IMR-90 (cell line): ENCODE results near the gene POU2F1. TPM values are rescaled to one million over a fixed set of nuclear protein-coding genes. Genes with fewer than 3 reads are reported as not detected.

ENCODE experiments used
- ATAC-seq: fragments of 200-7000 bp; cut with Tn5 transposase; 2 replicates; pipeline ENCODE4 v1.9.1; 2020; ENCODE audit warnings: low read depth, mild to moderate bottlenecking, moderate library complexity
- BruUV-seq: library from RNA; stranded (reverse); fragments of 400-500 nt; replicated peaks from 2 replicates; lab custom pipeline; 2021; lab: Mats Ljungman, UMichigan
- CTCF ChIA-PET: fragments of 300-600 bp; formaldehyde crosslinking; extraction: SDS; loops from one replicate; lab custom pipeline; 2021; ENCODE audit warnings: antibody characterized with exemption; lab: Yijun Ruan, JAX
- POLR2A ChIA-PET: fragments of 300-600 bp; sonication (Branson Sonifier 250); formaldehyde crosslinking; loops from one replicate; lab custom pipeline; 2022; ENCODE audit warnings: antibody characterized with exemption; ENCODE audit not compliant: unreplicated experiment; lab: Charles Lee
- DNase-seq: peaks from one replicate; pipeline ENCODE4 v3.0.0; 2013
- H2AFZ ChIP-seq: replicated peaks from 2 replicates; pipeline ENCODE3; 2013; ENCODE audit warnings: low read length, mild to moderate bottlenecking; ENCODE audit not compliant: poor library complexity
- H2AK5ac ChIP-seq: 2 replicates; pipeline ENCODE4 v1.6.1; 2013; ENCODE audit warnings: low read depth, low read length, inconsistent platforms
- H2AK9ac ChIP-seq: replicated peaks from 2 replicates; pipeline ENCODE3; 2013; ENCODE audit warnings: mild to moderate bottlenecking, low read depth, low read length, moderate library complexity; ENCODE audit not compliant: poor library complexity
- H2BK120ac ChIP-seq: 2 replicates; pipeline ENCODE4 v1.6.1; 2013; ENCODE audit warnings: low read depth, low read length, inconsistent platforms
- H2BK15ac ChIP-seq: 3 replicates; pipeline ENCODE4 v1.6.1; 2013; ENCODE audit warnings: low read depth, low read length, inconsistent platforms
- H2BK20ac ChIP-seq: 2 replicates; pipeline ENCODE4 v1.6.1; 2013; ENCODE audit warnings: low read depth, mild to moderate bottlenecking, inconsistent platforms, low read length, moderate library complexity
- H2BK5ac ChIP-seq: 2 replicates; pipeline ENCODE4 v1.6.1; 2013; ENCODE audit warnings: mild to moderate bottlenecking, low read depth, low read length, inconsistent platforms; ENCODE audit not compliant: poor library complexity, severe bottlenecking
- H3K14ac ChIP-seq: replicated peaks from 2 replicates; pipeline ENCODE4 v1.6.1; 2013; ENCODE audit warnings: low read depth, low read length, inconsistent platforms
- H3K18ac ChIP-seq: 2 replicates; pipeline ENCODE4 v1.6.1; 2013; ENCODE audit warnings: low read depth, low read length, control low read depth
- H3K23ac ChIP-seq: 2 replicates; pipeline ENCODE4 v1.6.1; 2013; ENCODE audit warnings: low read depth, low read length, inconsistent platforms
- H3K27ac ChIP-seq: 2 replicates; pipeline ENCODE4 v1.5.1; 2013; ENCODE audit warnings: mild to moderate bottlenecking, control low read depth, low read length; ENCODE audit not compliant: insufficient read depth
- H3K27me3 ChIP-seq: 2 replicates; pipeline ENCODE4 v1.6.1; 2013; ENCODE audit warnings: low read length; ENCODE audit not compliant: control insufficient read depth, insufficient read depth
- H3K36me3 ChIP-seq: 2 replicates; pipeline ENCODE4 v1.6.1; 2013; ENCODE audit warnings: low read length, mixed read lengths; ENCODE audit not compliant: control insufficient read depth, insufficient read depth
- H3K4ac ChIP-seq: 2 replicates; pipeline ENCODE4 v1.6.1; 2013; ENCODE audit warnings: low read depth, low read length, inconsistent platforms
- H3K4me1 ChIP-seq: 2 replicates; pipeline ENCODE4 v1.6.1; 2013; ENCODE audit warnings: low read length, mixed read lengths; ENCODE audit not compliant: control insufficient read depth, insufficient read depth
- H3K4me2 ChIP-seq: 2 replicates; pipeline ENCODE4 v1.6.1; 2013; ENCODE audit warnings: low read depth, mild to moderate bottlenecking, control low read depth, low read length, moderate library complexity
- H3K4me3 ChIP-seq: 2 replicates; pipeline ENCODE4 v1.5.1; 2013; ENCODE audit warnings: low read depth, mild to moderate bottlenecking, control low read depth, low read length, moderate library complexity; ENCODE audit not compliant: insufficient read depth
- H3K56ac ChIP-seq: 2 replicates; pipeline ENCODE4 v1.6.1; 2013; ENCODE audit warnings: low read length, inconsistent platforms; ENCODE audit not compliant: insufficient read depth; ENCODE audit errors: extremely low read depth
- H3K79me1 ChIP-seq, 2 experiments: 2 replicates each; pipeline ENCODE4 v1.6.1; 2013; ENCODE audit warnings: low read length in 2 of 2, inconsistent platforms in 1 of 2, low read depth in 1 of 2
- H3K9ac ChIP-seq: 2 replicates; pipeline ENCODE4 v1.6.1; 2013; ENCODE audit warnings: low read depth, low read length, control low read depth
- H3K9me1 ChIP-seq: 2 replicates; pipeline ENCODE4 v1.6.1; 2013; ENCODE audit warnings: low read length, inconsistent platforms; ENCODE audit not compliant: insufficient read depth
- H3K9me3 ChIP-seq: 2 replicates; pipeline ENCODE4 v1.6.1; 2013; ENCODE audit warnings: low read length; ENCODE audit not compliant: control insufficient read depth, insufficient read depth
- H4K20me1 ChIP-seq: 2 replicates; pipeline ENCODE4 v1.6.1; 2013; ENCODE audit warnings: low read length, inconsistent platforms; ENCODE audit not compliant: insufficient read depth
- H4K5ac ChIP-seq: 2 replicates; pipeline ENCODE4 v1.6.1; 2013; ENCODE audit warnings: mild to moderate bottlenecking, low read depth, low read length, control low read depth
- H4K8ac ChIP-seq, 2 experiments: 2 replicates each; pipeline ENCODE4 v1.6.1; 2013; ENCODE audit warnings: low read depth in 2 of 2, low read length in 2 of 2, control low read depth in 1 of 2, inconsistent platforms in 1 of 2
- H4K91ac ChIP-seq: 2 replicates; pipeline ENCODE4 v1.6.1; 2013; ENCODE audit warnings: low read depth, low read length, inconsistent platforms; ENCODE audit not compliant: insufficient read depth
- BHLHE40 ChIP-seq: fragments of 150-350 bp; IDR thresholded peaks from 2 replicates; pipeline ENCODE4 v1.6.1; 2016; ENCODE audit warnings: mild to moderate bottlenecking, low read depth, low read length
- CEBPB ChIP-seq: IDR thresholded peaks from 2 replicates; pipeline ENCODE4 v1.6.1; 2012; ENCODE audit warnings: low read depth, low read length, improper control_type of control experiment
- ELK1 ChIP-seq: fragments of 150-350 bp; IDR thresholded peaks from 2 replicates; pipeline ENCODE4 v1.6.1; 2016; ENCODE audit warnings: low read depth, mild to moderate bottlenecking, low read length, moderate library complexity, borderline replicate concordance
- FOS ChIP-seq: fragments of 150-350 bp; IDR thresholded peaks from 2 replicates; pipeline ENCODE4 v1.6.1; 2016; ENCODE audit warnings: low read depth, low read length
- MAZ ChIP-seq: IDR thresholded peaks from 2 replicates; pipeline ENCODE4 v1.6.1; 2012; ENCODE audit warnings: low read depth, mild to moderate bottlenecking, low read length, improper control_type of control experiment, moderate library complexity, borderline replicate concordance
- MXI1 ChIP-seq: IDR thresholded peaks from 2 replicates; pipeline ENCODE4 v1.6.1; 2012; ENCODE audit warnings: low read depth, mild to moderate bottlenecking, low read length, moderate library complexity, borderline replicate concordance
- NFE2L2 ChIP-seq: fragments of 150-350 bp; IDR thresholded peaks from 2 replicates; pipeline ENCODE4 v1.6.1; 2016; ENCODE audit warnings: low read depth, mild to moderate bottlenecking, low read length
- POLR2A ChIP-seq: IDR thresholded peaks from 2 replicates; pipeline ENCODE4 v1.6.1; 2012; ENCODE audit warnings: mild to moderate bottlenecking, low read depth, low read length
- RCOR1 ChIP-seq: IDR thresholded peaks from 2 replicates; pipeline ENCODE4 v1.6.1; 2012; ENCODE audit warnings: mild to moderate bottlenecking, low read length, improper control_type of control experiment; ENCODE audit not compliant: insufficient replicate concordance
- RFX5 ChIP-seq: IDR thresholded peaks from 2 replicates; pipeline ENCODE4 v1.8.0; 2012; ENCODE audit warnings: low read depth, mild to moderate bottlenecking, low read length, moderate library complexity
- SMC3 ChIP-seq: fragments of 150-350 bp; IDR thresholded peaks from 2 replicates; pipeline ENCODE4 v1.6.1; 2016; ENCODE audit warnings: low read depth, mild to moderate bottlenecking, antibody characterized with exemption, low read length, moderate library complexity
- dilution Hi-C: fragments of 300-500 bp; cut with HindIII; formaldehyde crosslinking; loops from one replicate; pipeline ENCODE4 v1.14.3; 2018; ENCODE audit warnings: low sequenced_read_pairs; ENCODE audit not compliant: unreplicated experiment
- in situ Hi-C: fragments of 300-500 bp; cut with MboI; formaldehyde crosslinking; loops from 3 replicates; pipeline ENCODE4 v1.14.3; 2019; ENCODE audit warnings: low sequenced_read_pairs, inconsistent platforms, mixed read lengths
- intact Hi-C: fragments of 100-400 bp; cut with micrococcal nuclease; formaldehyde crosslinking; loops from 2 replicates; pipeline ENCODE4 v1.10.0; 2022
- polyA plus RNA-seq, 3 experiments: library from polyadenylated mRNA; depleted of rRNA; stranded (reverse); fragments of >200 nt; gene quantifications; 2 replicates each; pipeline ENCODE4 v1.2.3, GENCODE V29; 2012; ENCODE audit warnings: low replicate concordance in 1 of 3
- total RNA-seq: library from RNA; depleted of rRNA; stranded (reverse); fragments of >200 nt; gene quantifications from 2 replicates; pipeline ENCODE4 v1.2.3, GENCODE V29; 2012

Gene POU2F1
- total and polyA plus RNA-seq, 2 of the 4 experiments (the other 2 are of a cell fraction) = 1.2 to 3.4 TPM

DNA sequence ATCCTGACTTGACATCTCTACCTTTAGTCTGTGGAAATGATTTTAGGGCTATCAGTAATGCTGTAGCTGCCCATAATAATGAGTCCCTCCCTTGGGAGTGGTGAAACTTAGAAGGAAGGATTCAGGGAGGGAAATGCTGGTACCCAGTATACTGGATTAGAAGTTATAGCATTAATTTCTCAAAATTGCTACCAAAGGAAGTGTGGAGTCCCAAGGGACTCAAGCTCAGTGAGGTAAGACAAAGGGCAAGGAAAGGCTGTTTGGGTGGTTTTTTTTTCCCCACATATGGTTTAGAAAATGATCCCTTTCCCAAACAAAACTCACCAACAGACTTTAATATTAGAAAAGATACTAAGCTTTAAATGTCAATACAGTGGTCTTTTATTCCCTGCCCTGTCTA lies 197.7 kb downstream of the POU2F1 start:
- in situ Hi-C loops (no loop called here), intact Hi-C loops (no loop called here), dilution Hi-C loops (no loop called here)
- Histone ChIP-seq H3K18ac (no peak overlapping the region), H3K27me3 (no peaks in the 10 kb centered on the region), H4K8ac (no peak overlapping the region), H3K4me3 (no peak overlapping the region), H2BK20ac (no peak overlapping the region), H3K4me1 (no peaks in the 10 kb centered on the region), H3K14ac (no peak overlapping the region), H3K36me3 (peaks cover 6% of the 10 kb centered on the region), H3K4me2 (no peak overlapping the region), H2BK5ac (no peak overlapping the region), H3K56ac (no peak overlapping the region), H3K9me3 (no peaks in the 10 kb centered on the region), H4K20me1 (no peaks in the 10 kb centered on the region), H3K27ac (no peak overlapping the region), H3K4ac (no peak overlapping the region), H2AK5ac (no peak overlapping the region), H2AFZ (no peak overlapping the region), H3K9me1 (no peaks in the 10 kb centered on the region), H4K5ac (no peak overlapping the region), H3K9ac (no peak overlapping the region), H4K91ac (no peak overlapping the region), H2BK15ac (no peak overlapping the region), H2BK120ac (no peak overlapping the region), H2AK9ac (no peak overlapping the region), H3K79me1 (no peaks in the 10 kb centered on the region), H3K23ac (no peak overlapping the region)
- CTCF ChIA-PET = interaction anchor here (1.3 kb wide), 1 partner anchor 17 kb away, joined by 9 read pairs; no protein-coding TSS in a partner anchor
- no peak for ATAC-seq
- BruUV-seq = no TSS peak
- no peak for DNase-seq
- POLR2A ChIA-PET = no interaction called here
- TF ChIP-seq ELK1 = no peak
- TF ChIP-seq RFX5 = no peak
- no peak for TF ChIP-seq POLR2A
- TF ChIP-seq MAZ = no peak
- TF ChIP-seq SMC3 = no peak
- no peak for TF ChIP-seq RCOR1
- no peak for TF ChIP-seq NFE2L2
- TF ChIP-seq BHLHE40 = no peak
- no peak for TF ChIP-seq FOS
- no peak for TF ChIP-seq CEBPB
- no peak for TF ChIP-seq MXI1
